Heart left ventricle (tissue), 13 donors: ENCODE measurements around the gene PANK1.

Experiments
- CTCF ChIP-seq, 12 donors: fragments of 200-600 bp; sonication (generic) in 4 of 12; IDR thresholded peaks; one replicate each; pipeline versions ENCODE4 v1.5.0 to v1.8.0; 2018 to 2022; ENCODE audit warnings: antibody characterized with exemption in 12 of 12, mild to moderate bottlenecking in 5 of 12
- POLR2A ChIP-seq, 2 donors: fragments of 450-650 bp; IDR thresholded peaks; one replicate each; pipeline ENCODE4 v1.6.1; 2017; ENCODE audit warnings: antibody characterized with exemption in 2 of 2, mild to moderate bottlenecking in 2 of 2, moderate library complexity in 2 of 2
- donor health status: ischemic (EF 13 %, LVEDD 7.1; RV severe dilation, severe dysfunction).
- donor health status: DM: no; HTN: yes; CAD: no.
- donor health status: DM: no; HTN: no; CAD: no.
- donor health status: ischemic (EF 25% LVEDD 6.9; RV normal size, moderate dysfunction).
- donor health status: ischemic (EF 25% LVEDD 5.7; RV mildly dilated, moderate dysfunction).
- donor health status: ischemic (EF 35%, LVEDD 5.7; RV mildly dilated, moderate dysfunction).
- donor health status: nonischemic (EF 11% LVEDD 7.7; RV severe dilation, severe dysfunction).
- donor health status: DM: yes; HTN: yes; CAD: no.
- donor health status: PGD.
- donor health status: ischemic (EF 29% LVEDD 5.4; RV normal size, mild dysfunction).
- donor health status: nonischemic (EF 23%, LVEDD 6.1; RV moderate dilation, normal function).

- TF ChIP-seq POLR2A (IDR thresholded peaks at IDR 0.05) (no peak), CTCF (IDR thresholded peaks at IDR 0.05) (no peak)
Measured at GRCh38 chr10:89592539-89592938, 52.5 kb downstream of the PANK1 start.
